Middle frontal gyrus (tissue), 1 donor: ENCODE results near the gene TTLL10.

Experiments
- DNase-seq: peaks from one replicate; pipeline ENCODE4 v3.0.0-alpha.2; 2015; ENCODE audit warnings: low spot score; ENCODE audit errors: extremely low spot score

TTLL10 gene, protein sequence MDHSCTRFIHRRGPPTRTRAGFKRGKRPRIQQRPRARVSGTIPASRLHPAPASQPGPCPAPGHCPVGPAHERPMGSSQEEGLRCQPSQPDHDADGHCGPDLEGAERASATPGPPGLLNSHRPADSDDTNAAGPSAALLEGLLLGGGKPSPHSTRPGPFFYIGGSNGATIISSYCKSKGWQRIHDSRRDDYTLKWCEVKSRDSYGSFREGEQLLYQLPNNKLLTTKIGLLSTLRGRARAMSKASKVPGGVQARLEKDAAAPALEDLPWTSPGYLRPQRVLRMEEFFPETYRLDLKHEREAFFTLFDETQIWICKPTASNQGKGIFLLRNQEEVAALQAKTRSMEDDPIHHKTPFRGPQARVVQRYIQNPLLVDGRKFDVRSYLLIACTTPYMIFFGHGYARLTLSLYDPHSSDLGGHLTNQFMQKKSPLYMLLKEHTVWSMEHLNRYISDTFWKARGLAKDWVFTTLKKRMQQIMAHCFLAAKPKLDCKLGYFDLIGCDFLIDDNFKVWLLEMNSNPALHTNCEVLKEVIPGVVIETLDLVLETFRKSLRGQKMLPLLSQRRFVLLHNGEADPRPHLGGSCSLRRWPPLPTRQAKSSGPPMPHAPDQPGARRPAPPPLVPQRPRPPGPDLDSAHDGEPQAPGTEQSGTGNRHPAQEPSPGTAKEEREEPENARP

DNA sequence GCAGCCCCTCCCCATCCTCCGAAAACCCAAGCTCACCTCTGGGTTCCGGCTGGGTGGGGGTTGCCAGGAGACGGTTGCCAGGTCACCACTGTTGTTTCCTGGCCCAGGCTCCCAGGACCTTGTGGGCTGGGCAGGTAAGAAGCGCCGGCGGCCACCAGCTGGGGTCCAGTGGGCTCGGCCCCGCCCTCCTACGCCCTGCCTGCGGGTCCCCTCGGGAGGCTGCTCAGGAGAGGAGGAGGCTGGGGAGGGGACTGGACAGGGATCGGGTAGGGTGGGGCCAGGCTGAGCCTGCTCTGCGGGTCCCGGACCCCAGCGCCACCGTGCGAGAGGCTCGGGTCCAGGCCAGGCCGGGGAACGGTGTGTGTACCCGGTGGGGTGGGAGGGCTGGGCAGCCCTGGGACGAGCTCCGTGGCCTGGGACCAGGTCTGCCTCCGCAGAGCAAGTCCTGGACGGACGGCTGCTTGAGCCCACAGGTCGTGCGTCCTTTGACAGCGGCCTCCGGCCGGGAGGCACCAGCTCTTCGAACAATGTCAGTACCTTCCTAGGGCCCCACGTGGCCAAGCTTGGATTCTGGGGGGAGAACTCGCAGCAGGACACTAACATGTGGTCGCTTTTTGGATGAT is at the start of gene TTLL10:
TSS of gene TTLL10 (plus strand) at position 88 of the 623 bp plus-strand sequence. CDS start 5,336 bp downstream, outside the sequence.
- DNase-seq = no peak

DNA sequence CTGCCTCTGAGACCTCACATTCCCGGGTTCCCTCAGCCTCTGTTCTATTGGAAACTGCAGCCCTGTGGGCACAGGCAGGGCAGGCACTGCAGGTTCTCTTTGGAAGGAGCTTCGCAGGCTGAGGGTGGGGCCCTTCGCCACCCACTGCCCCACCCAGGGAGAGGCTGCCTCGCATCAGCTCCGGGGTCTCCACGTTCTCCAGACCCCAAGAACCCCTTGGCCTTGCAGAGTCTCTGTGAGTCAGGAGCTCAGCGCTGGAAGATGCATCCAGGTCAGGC is 49.2 kb upstream of the TTLL10 start:
- no peak for DNase-seq

DNA sequence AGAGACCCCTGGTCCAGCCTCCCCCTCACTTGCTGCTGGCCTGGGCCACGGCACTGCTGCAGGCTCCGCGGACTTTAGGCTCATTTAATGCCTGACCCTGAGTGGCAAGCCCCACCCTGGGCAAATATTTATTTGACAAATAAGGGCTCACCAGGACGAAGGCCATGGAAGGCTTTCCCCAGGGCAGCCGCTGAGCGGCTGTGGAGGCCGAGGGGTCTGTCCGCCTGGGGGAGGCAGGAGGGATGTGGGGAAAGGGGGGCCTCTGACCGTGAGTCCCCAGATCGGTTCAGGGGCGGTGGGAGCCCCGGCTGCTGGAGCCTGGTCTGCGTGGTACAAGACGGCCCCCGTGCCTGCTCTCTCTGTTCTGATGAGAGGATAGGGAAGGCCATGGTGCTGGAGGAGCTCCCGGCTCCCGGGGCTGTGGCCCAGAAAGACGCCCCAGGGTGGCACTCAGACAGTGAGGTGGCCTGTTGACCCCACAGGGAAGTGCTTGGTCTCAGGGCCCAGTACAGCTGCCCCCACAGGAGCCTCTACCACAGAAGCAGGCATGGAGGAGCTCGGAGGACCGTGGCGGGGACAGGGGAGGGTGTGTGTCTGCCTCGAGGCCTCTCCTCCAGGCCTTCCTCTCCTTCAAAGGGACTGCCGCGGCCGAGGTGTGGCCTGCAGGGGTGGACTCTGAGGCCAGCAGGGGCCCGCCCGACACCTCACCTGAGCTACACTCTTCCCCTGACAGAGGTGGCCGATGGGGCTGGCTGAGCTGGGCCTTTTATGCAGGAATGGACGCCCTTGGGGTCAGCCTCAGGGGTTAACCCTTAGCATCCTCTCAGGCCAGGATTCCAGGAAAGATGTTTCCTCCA is 48.7 kb upstream of the TTLL10 start:
- no peak for DNase-seq

DNA sequence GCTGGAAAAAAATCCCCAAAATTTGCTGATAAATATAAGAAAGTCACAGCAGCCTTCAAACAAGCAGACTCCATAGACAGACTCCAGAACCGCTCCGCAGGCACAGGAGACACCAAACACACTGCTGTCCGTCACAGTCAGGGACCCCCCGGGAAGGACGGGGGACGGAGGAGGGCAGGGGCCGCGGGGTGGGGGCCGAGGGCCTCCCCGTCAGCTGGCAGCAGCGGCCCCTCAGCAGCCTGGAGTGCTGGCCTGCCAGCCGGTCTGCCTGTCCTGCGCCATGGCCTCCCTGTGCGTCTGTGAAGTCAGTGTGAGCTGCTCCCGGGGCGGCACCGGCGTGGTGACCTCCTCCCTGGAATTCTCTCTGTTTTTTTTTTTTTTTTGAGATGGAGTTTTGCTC is 47.7 kb upstream of the TTLL10 start:
- no peak for DNase-seq

DNA sequence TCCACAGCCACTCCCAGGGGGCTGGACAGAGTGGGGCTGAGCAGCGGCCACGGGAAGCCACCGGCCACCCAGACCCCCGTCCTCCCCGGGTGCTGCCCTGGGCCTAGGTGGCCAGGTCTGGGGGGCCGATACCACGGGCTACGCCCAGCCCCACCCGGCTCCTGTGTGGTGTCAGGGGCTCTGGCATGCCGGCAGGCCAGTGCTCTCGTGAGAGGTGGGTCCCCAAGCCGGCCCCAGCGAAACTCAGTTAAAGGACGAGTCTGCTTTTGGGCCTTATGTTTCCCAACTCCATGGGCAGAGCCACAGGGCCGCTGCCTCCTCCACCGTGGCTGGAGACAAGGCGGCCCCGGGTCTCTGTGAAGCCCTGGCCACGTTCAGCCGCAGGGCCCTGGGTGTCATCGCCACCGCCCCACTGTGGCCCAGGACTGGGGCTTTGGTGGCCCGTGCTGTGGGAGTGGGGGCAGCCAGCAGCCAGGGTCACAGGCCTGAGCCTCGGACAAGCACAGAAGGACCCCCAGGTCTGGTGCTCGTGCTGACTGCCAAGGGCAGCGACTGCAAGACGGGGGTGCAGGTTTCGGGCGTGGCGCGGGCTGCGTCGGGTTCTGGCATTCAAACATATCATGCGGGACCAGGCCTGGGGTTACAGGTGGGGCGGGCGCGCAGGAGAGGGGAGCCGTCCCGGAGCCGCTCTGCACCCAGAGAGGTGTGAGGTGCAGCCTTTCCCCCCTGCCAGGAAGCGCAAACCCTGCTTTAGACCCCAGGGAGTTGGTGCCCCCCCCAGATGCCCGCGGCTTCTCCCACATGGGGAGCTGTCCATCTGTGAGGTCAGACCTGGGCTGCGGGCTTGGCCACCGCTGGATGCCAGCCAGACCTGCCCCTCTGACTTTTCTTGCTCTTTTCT is 45.9 kb upstream of the TTLL10 start:
- no peak for DNase-seq

DNA sequence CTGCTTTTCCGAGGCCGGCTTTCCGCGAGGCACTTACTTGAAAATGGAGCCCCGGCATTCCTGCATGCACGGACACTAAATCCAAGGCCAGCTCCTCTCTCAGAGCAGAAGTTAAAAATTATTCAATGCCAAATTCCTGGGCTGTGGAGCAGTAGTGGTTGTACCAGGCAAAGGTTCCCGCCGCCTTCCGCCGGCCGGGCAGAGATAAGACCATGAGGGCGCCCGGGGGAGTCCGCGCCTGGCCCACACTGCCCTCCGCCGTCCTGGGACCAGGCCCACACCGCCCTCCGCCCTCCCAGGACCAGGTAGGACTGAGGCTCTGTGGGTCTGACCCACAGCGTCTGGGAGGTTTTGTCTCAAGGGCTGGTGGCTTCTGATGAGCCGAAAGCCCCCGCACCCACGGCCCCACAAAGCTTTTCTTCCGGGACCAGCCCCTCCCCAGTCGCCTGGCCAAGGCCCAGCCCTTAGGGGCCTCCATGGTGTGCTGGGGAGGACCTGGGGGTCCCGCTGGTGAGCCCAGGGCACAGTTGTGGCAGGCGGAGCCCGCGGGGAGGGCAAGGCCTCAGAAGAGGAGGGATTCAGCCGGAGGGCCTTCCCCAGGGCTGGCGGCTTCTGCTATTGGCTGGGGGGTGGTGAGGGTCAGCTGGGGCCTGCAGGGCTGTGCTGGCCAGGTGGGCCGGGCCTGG is 45.1 kb upstream of the TTLL10 start:
- no peak for DNase-seq

DNA sequence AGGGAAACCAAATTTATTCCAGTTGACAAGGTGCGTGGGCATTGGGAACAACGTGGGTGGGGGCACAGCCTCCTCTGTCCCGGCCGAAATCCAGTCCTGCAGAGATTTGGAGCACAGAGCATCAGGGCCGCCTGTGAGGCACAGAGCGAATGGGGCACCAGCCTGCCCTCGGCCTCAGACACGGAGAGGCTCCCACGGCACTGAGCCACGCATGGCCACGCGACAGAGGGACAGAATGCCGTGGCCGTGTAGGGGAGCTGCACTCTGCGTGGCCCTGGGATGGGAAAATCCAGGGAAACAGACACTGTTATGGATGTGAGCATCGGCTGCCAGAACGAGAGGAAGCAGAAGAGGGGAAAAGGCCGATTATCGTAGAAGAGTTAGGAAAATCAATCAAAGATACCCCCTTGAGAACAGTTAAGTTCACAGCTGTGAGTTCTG is 44.3 kb upstream of the TTLL10 start:
- DNase-seq = no peak

DNA sequence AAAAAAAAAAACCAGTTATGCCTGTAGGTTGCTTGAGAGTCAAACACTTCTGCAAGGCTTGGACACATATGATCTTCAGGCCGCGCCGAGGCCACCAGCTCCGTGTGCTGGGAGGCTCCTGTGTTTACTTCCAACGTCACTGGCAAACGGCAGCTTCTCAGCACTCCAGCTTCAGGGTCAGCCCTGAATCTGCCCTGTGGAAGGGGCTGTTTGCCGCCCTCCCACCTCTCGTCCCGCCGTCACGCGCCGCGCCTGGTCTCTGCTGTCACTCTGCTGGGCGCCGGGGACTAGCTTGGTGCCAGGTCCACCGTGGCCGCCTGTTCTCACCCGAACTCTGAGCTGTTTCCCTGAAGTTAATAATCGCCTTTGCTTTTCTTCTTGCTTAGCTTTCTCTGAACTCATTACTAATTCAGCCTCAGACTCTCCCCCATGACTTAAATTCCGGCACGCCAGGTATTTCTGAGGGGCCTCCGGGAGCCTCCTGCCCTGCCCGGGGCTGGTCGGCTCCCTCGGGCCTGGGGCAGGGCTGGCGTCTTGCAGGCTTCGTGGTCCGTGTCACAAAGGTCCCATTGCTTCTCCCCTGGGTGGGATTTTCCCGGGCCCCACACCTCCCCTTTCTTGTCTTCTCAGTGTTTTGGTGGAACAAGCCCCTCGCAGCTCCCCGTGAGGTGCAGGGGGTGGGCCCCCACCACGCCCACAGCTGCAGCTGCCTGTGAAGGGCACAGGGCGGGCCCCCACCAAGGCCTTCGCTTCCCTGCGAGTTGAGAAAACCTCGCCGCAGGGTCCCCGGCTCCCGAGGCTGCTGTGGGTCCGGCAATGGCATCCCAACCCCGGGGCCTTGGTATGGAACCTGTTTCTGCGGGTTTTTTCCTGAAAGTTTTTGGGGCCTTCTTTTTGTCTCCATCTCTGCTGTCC is 43.2 kb upstream of the TTLL10 start:
- DNase-seq = no peak

DNA sequence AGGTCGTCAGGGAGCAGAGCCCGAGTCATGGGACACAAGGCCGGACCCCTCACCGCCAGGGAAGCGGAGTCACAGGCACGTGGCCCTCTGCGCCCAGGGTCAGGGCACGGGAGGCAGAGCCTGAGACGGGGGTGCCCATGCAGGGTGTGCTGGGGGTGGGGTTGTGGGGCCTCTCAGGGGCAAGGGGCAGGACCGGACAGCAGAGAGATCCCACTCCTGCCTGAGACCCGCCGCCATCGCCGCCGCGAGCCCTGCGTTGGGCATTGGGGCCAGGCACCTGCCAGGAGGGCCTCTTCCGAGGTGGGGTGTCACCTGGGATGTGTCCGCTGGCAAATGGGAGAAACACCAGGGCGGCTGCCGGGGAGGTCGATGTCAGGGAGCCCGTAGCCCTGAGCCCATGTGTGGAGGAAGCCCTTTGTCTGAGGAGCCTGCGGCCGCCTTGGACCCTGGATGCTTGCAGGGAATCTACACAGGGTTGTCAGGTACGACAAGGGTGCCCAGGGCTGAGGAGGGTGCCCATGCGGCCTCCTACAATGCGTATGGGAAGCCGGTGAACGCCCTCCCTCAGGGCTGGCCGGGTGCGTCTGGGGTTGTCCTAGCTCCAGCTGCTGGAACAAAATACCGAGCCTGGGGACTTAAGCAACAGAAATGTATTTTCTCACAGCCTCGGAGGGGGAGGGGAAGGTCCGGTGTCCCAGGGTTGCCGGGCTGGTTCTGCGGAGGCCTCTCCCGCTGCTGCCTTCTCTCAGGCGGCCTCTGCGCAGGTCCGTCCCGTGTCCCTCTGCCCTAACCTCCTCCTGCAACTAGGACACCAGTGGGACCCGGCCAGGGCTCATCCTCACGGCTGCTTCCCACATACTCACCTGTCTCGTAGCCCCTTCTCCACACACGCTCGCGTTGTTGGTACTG is 41.4 kb upstream of the TTLL10 start:
- no peak for DNase-seq

DNA sequence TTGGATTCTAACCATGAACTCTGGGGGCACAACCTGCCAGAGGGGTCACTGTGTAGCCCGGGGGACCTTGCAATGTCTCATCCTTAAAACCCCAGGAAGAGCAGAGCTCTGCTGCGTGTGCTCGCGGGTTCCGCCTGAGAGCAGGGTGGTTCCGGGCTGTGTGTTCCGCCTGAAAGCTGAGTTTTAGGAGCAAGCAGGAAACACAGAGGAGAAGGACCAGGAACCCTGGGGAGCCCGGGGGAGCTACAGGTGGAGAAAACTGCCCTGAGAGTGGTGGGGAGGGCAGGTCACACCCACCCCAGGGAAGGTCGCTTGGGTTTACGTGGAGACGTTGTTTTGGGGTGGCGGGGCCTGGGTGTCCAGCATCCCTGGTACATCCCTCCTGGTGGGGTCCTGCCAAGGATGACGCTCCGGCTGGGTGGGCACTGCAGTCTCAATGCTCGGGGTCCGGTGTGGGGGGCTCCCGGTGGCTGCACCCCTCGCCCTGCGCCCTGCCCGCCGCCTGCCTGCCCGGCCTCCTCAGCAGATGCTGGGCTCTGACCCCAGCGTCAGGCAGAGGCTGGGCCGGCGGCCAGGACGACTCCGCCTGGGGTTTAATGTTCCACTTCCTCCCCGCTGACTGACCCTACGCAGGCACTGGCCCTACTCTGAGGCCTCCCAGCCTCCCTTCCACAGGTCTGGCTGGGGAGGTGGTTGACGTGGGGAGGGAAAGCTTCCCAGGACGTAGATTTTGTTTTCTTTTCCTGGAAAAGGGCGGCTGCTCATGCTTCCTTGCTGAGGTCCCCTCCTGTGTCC is 40.5 kb upstream of the TTLL10 start:
- no peak for DNase-seq

DNA sequence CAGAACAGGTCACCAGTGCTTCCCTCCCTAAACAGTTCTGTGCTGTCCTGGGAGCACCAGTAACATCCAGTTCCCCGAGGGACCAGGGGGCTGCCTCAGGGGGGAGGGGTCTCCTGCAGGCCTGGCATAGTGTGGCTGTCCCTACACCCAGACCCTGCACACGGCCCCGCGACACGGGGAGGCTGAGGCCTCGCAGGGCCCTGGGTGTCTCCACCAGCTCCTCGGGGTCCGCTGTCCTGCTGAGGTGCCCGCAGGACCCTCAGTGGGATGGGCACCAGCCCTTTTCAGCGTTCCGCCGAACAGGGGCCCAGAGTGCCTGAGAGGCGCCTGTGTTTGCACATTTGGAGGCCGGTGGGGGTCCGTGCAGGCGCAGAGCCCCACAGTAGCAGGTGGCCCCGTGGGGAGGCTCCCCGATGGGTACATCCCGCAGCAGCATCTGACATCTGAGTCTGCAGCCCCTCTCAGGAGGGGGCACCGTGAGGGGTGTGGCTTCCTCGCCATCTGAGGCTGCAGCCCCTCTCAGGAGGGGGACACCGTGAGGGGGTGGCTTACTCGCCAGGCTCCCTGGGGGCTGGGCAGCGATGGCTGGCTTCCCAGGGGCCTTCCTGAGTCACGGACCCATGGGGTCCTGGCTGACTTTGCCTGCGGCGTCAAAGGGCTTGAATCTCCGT is 39.2 kb upstream of the TTLL10 start:
- no peak for DNase-seq

DNA sequence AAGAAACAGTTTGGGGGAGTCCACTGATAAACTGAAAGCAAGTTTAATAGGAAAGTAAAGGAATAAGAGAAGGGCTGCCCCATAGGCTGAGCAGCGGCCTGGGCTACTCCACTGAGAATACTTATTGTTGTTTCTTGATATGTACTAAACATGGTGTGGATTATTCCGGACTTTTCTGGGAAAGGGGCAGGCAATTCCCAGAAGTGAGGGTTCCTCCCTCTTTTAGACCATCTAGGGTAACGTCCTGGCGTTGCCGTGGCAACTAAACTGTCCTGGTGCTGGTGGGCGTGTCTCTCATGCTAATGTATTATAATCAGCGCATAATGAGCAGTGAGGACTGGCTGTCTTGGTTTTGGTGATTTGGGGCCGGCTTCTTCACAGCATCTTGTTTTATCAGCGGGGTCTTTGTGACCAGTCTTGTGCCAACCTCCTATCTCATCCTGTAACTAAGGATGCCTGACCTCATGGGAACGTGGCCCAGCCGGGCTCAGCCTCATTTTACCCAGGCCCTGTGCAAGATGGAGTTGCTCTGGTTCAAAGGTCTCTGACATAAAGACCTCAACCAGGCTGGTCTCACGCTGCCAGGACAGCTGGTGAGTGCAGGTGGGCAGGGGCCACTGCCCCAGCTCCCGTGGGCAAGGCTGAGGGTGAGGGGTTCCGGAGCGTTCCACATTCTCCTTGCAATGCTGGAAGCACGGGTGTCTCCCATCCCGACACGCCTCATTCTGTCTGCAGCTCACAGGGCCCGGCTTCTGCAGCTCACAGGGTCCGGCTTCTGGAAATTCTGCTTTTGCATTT is 38.1 kb upstream of the TTLL10 start:
- no peak for DNase-seq

DNA sequence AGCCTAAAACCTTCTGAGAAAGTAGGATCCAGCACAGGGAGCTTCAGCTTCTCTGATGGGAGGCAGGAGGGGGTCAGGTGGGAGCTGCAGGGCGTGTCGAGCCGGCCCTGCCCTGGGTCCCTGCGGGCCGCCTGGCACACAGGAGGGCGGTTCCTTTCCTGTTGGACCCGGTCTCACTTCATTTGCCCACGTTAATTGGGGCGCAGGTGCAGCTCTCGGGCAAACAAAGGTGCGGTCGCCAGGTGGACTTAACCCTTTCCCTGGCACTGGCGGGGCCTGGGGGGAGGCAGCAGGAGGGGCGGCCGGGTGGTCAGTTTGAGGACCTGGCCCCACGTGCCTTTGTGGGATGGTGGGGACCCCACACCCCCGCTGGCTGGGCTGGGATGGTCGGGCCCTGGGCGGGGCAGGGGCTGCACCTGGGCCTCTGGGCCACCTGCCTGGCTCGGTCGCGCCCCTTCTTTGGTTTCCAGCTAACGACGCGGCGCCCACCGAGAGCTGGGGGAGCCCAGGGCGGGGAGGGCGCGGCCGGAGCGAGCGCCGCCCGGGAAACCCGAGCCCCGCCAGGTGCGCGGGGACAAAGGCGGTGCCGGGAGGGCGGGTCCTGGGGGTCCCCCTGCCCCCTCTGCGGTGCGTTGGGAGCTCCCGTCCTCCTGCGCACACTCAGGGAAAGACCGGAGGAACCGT is 37.0 kb upstream of the TTLL10 start:
- DNase-seq = no peak

DNA sequence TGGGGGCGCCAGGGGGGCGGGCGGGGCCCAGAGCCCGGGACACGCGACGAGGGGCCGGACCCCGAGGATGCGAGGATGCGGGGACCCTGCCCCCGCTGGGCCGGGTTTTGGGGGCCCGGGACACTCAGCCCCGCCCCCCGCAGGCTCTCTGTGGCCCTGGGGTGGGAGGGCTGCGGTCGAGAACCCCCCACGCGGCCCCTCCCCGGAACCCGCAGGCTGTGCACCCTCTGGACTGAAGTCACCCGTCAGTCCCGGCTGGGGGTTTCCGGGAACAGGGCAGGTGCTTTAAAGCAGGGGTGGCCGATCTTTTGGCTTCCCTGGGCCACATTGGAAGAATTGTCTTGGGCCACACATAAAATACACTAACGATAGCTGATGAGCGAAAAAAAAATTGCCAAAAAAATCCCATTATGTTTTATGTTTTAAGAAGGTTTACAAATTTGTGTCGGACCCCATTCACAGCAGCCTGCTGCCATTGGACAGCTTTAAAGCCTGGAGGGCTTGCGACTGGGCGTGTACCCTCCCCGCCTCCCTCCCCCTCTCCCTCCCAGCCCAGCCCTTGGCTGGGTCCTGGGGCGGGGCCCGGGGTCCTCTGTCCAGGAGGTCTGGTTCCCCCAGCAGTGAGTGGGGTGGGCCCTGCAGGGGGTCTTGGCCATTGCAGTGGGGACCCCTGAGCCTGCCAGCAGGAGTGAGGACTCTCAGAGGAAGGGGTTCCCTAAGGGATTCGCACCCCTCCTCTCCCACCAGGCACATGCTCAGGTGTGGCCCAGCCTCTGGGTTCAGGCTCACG is 36.2 kb upstream of the TTLL10 start:
- DNase-seq = no peak
